ENCODE results near the gene TECPR1.

The TECPR1 gene

GRCh38 chr7:98242934-98243333, 9.1 kb downstream of the TECPR1 start:
- no peak for TF ChIP-seq CTCF (conservative IDR thresholded peaks at IDR 0.05)
- no peak overlapping the region for H3K27ac ChIP-seq

GRCh38 chr7:98242342-98242741, 9.7 kb downstream of the TECPR1 start:
- no peak overlapping the region for H3K27ac ChIP-seq
- TF ChIP-seq CTCF (conservative IDR thresholded peaks at IDR 0.05), result no peak

- peak; percentile 59 for TF ChIP-seq CTCF (conservative IDR thresholded peaks at IDR 0.05)
- H3K27ac ChIP-seq, result no peak overlapping the region
Measured at GRCh38 chr7:98241674-98242241, 10.3 kb downstream of the TECPR1 start.

GRCh38 chr7:98240961-98241673, 10.9 kb downstream of the TECPR1 start:
- TF ChIP-seq CTCF (conservative IDR thresholded peaks at IDR 0.05), result peak; percentile 98
- no peak overlapping the region; the same call in 1 of the 2 replicates for H3K27ac ChIP-seq

GRCh38 chr7:98238976-98239375, 13.1 kb downstream of the TECPR1 start:
- no peak for TF ChIP-seq CTCF (conservative IDR thresholded peaks at IDR 0.05)

GRCh38 chr7:98238076-98238475, 14.0 kb downstream of the TECPR1 start:
- no peak for TF ChIP-seq CTCF (conservative IDR thresholded peaks at IDR 0.05)
- H3K27ac ChIP-seq, result no peak overlapping the region

More at GRCh38 chr7:98238976-98239375, 13.1 kb downstream of the TECPR1 start:
- no peak overlapping the region for H3K27ac ChIP-seq

- TF ChIP-seq CTCF (conservative IDR thresholded peaks at IDR 0.05), result no peak
- no peak overlapping the region for H3K27ac ChIP-seq
Measured at GRCh38 chr7:98236355-98237185, 15.5 kb downstream of the TECPR1 start.

All from VCaP (cell line).